Breast epithelium (tissue), 3 donors: Measurements from ENCODE around the gene NKX3-2.

Experiments used
- CTCF ChIP-seq, 3 donors: fragments of 450-650 bp; IDR thresholded peaks; one replicate each; pipeline ENCODE4 v1.5.1; 2016 to 2017; ENCODE audit warnings: antibody characterized with exemption in 3 of 3, mild to moderate bottlenecking in 3 of 3, moderate library complexity in 3 of 3
- POLR2A ChIP-seq: fragments of 450-650 bp; IDR thresholded peaks from one replicate; pipeline ENCODE4 v1.6.1; 2016; ENCODE audit warnings: antibody characterized with exemption, mild to moderate bottlenecking, moderate library complexity
- POLR2AphosphoS5 ChIP-seq, 3 donors: sonication (generic); formaldehyde crosslinking; IDR thresholded peaks; one replicate each; pipeline ENCODE4 v1.6.1; 2017; ENCODE audit warnings: antibody characterized with exemption in 3 of 3

GRCh38 chr4:13546142-13546940 is 2.0 kb upstream of the NKX3-2 start:
- TF ChIP-seq CTCF (IDR thresholded peaks at IDR 0.05) = no peak
- no peak for TF ChIP-seq POLR2A
- TF ChIP-seq POLR2AphosphoS5 (IDR thresholded peaks at IDR 0.05) = no peak
